WERI-Rb-1 (cell line): Measurements from ENCODE around the gene ZMYND8.

Source experiments
- DNase-seq: peaks from one replicate; pipeline ENCODE4 v3.0.0-alpha.2; 2020
- H3K27ac ChIP-seq: fragments of 250-450 bp; sonication (Bioruptor Pico); 2 replicates; pipeline ENCODE4 v1.5.1; 2020; ENCODE audit warnings: mild to moderate bottlenecking, moderate library complexity
- H3K27me3 ChIP-seq: fragments of 250-450 bp; sonication (Bioruptor Pico); 2 replicates; pipeline ENCODE4 v1.5.1; 2021; ENCODE audit warnings: mild to moderate bottlenecking, low read depth, moderate library complexity; ENCODE audit not compliant: insufficient read depth, severe bottlenecking
- H3K36me3 ChIP-seq: fragments of 250-450 bp; sonication (Bioruptor Pico); 2 replicates; pipeline ENCODE4 v1.5.1; 2020; ENCODE audit warnings: mild to moderate bottlenecking, moderate library complexity
- H3K4me3 ChIP-seq: 2 replicates; pipeline ENCODE4 v1.5.1; 2011; ENCODE audit warnings: low read depth, mild to moderate bottlenecking, control low read depth, low read length
- H3K9me3 ChIP-seq: fragments of 250-450 bp; sonication (Bioruptor Pico); 2 replicates; pipeline ENCODE4 v1.5.1; 2021; ENCODE audit warnings: mild to moderate bottlenecking, moderate library complexity; ENCODE audit not compliant: severe bottlenecking
- CTCF ChIP-seq: IDR thresholded peaks from 2 replicates; pipeline ENCODE4 v1.5.1; 2011; ENCODE audit warnings: low read depth, mild to moderate bottlenecking, control low read depth, inconsistent platforms, low read length

The ZMYND8 gene

GRCh38 chr20:47347661-47348435 lies 8.7 kb downstream of the ZMYND8 start:
- H3K4me3 ChIP-seq: no peak overlapping the region
- DNase-seq: no peak
- H3K9me3 ChIP-seq: no peaks in the 10 kb centered on the region
- no peak for TF ChIP-seq CTCF
- no peaks in the 10 kb centered on the region for H3K27me3 ChIP-seq
- H3K36me3 ChIP-seq: peaks cover 56% of the 10 kb centered on the region
- no peak overlapping the region for H3K27ac ChIP-seq

- no peak for DNase-seq
- Histone ChIP-seq H3K36me3 (peaks cover 49% of the 10 kb centered on the region), H3K27me3 (no peaks in the 10 kb centered on the region), H3K27ac (no peak overlapping the region), H3K9me3 (no peaks in the 10 kb centered on the region), H3K4me3 (no peak overlapping the region)
- TF ChIP-seq CTCF: no peak
Observed at GRCh38 chr20:47346172-47346571, 10.3 kb downstream of the ZMYND8 start.

- Histone ChIP-seq H3K27me3 (no peaks in the 10 kb centered on the region), H3K9me3 (no peaks in the 10 kb centered on the region), H3K4me3 (no peak overlapping the region), H3K27ac (no peak overlapping the region), H3K36me3 (peaks cover 47% of the 10 kb centered on the region)
- TF ChIP-seq CTCF: no peak
- DNase-seq: no peak
Observed at GRCh38 chr20:47345214-47345613, 11.3 kb downstream of the ZMYND8 start.

GRCh38 chr20:47343007-47343472 lies 13.5 kb downstream of the ZMYND8 start:
- no peak for DNase-seq
- Histone ChIP-seq H3K27me3 (no peaks in the 10 kb centered on the region), H3K9me3 (no peaks in the 10 kb centered on the region), H3K36me3 (peaks cover 47% of the 10 kb centered on the region), H3K27ac (no peak overlapping the region), H3K4me3 (no peak overlapping the region)
- no peak for TF ChIP-seq CTCF

GRCh38 chr20:47338131-47338628 lies 18.3 kb downstream of the ZMYND8 start:
- peaks cover 33% of the 10 kb centered on the region for H3K36me3 ChIP-seq
- no peak overlapping the region for H3K4me3 ChIP-seq
- no peaks in the 10 kb centered on the region for H3K27me3 ChIP-seq
- no peak for DNase-seq
- no peak overlapping the region for H3K27ac ChIP-seq
- no peaks in the 10 kb centered on the region for H3K9me3 ChIP-seq
- TF ChIP-seq CTCF: no peak
